Parathyroid adenoma (tissue), 2 donors: Measurements from ENCODE around the gene KLRF2.
A peak's percentile ranks its signal among the peaks of the same experiment; 100 is the strongest.

Source experiments
- H2AFZ ChIP-seq: fragments of 300-600 bp; sonication (generic); one replicate; pipeline ENCODE4 v1.7.0; 2017; ENCODE audit warnings: antibody characterized with exemption, mild to moderate bottlenecking
- H3K27ac ChIP-seq: fragments of 300-600 bp; sonication (generic); one replicate; pipeline ENCODE4 v1.7.0; 2017
- H3K27me3 ChIP-seq: fragments of 300-600 bp; sonication (generic); one replicate; pipeline ENCODE4 v1.7.0; 2017; ENCODE audit warnings: low read length; ENCODE audit not compliant: control insufficient read depth, insufficient read depth
- H3K36me3 ChIP-seq: fragments of 300-600 bp; sonication (generic); one replicate; pipeline ENCODE4 v1.7.0; 2017; ENCODE audit warnings: low read length; ENCODE audit not compliant: control insufficient read depth, insufficient read depth
- H3K4me1 ChIP-seq: fragments of 300-600 bp; sonication (generic); one replicate; pipeline ENCODE4 v1.7.0; 2017; ENCODE audit warnings: control low read depth
- H3K4me2 ChIP-seq: fragments of 300-600 bp; sonication (generic); one replicate; pipeline ENCODE4 v1.7.0; 2017; ENCODE audit warnings: low read length
- H3K4me3 ChIP-seq: fragments of 300-600 bp; sonication (generic); one replicate; pipeline ENCODE4 v1.7.0; 2017; ENCODE audit warnings: low read depth, low read length
- H3K79me2 ChIP-seq: fragments of 300-600 bp; sonication (generic); one replicate; pipeline ENCODE4 v1.7.0; 2017; ENCODE audit warnings: control low read depth
- H3K9ac ChIP-seq: fragments of 300-600 bp; sonication (generic); one replicate; pipeline ENCODE4 v1.7.0; 2017; ENCODE audit warnings: mild to moderate bottlenecking
- H3K9me3 ChIP-seq: fragments of 300-600 bp; sonication (generic); one replicate; pipeline ENCODE4 v1.7.0; 2017; ENCODE audit warnings: low read length; ENCODE audit not compliant: control insufficient read depth
- TF ChIP-seq, protein P1 (sequence below): fragments of 300-600 bp; sonication (generic); IDR thresholded peaks from one replicate; pipeline ENCODE4 v1.7.0; 2017; ENCODE audit warnings: antibody characterized with exemption, mild to moderate bottlenecking
- donor health status: primary hyperparathyroidism.

Gene KLRF2

GRCh38 chr12:9868951-9869306 is 12.4 kb upstream of the KLRF2 start:
- TF ChIP-seq, protein P1, sequence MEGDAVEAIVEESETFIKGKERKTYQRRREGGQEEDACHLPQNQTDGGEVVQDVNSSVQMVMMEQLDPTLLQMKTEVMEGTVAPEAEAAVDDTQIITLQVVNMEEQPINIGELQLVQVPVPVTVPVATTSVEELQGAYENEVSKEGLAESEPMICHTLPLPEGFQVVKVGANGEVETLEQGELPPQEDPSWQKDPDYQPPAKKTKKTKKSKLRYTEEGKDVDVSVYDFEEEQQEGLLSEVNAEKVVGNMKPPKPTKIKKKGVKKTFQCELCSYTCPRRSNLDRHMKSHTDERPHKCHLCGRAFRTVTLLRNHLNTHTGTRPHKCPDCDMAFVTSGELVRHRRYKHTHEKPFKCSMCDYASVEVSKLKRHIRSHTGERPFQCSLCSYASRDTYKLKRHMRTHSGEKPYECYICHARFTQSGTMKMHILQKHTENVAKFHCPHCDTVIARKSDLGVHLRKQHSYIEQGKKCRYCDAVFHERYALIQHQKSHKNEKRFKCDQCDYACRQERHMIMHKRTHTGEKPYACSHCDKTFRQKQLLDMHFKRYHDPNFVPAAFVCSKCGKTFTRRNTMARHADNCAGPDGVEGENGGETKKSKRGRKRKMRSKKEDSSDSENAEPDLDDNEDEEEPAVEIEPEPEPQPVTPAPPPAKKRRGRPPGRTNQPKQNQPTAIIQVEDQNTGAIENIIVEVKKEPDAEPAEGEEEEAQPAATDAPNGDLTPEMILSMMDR = no peak
- Histone ChIP-seq H3K27me3 (no peaks in the 10 kb centered on the region), H3K27ac (peak overlapping the region; percentile 58), H3K4me1 (no peaks in the 10 kb centered on the region), H3K4me3 (peak overlapping the region; percentile 42), H3K36me3 (no peaks in the 10 kb centered on the region), H3K9ac (no peak overlapping the region), H3K4me2 (no peak overlapping the region), H2AFZ (no peak overlapping the region), H3K79me2 (no peaks in the 10 kb centered on the region), H3K9me3 (no peaks in the 10 kb centered on the region)

DNA sequence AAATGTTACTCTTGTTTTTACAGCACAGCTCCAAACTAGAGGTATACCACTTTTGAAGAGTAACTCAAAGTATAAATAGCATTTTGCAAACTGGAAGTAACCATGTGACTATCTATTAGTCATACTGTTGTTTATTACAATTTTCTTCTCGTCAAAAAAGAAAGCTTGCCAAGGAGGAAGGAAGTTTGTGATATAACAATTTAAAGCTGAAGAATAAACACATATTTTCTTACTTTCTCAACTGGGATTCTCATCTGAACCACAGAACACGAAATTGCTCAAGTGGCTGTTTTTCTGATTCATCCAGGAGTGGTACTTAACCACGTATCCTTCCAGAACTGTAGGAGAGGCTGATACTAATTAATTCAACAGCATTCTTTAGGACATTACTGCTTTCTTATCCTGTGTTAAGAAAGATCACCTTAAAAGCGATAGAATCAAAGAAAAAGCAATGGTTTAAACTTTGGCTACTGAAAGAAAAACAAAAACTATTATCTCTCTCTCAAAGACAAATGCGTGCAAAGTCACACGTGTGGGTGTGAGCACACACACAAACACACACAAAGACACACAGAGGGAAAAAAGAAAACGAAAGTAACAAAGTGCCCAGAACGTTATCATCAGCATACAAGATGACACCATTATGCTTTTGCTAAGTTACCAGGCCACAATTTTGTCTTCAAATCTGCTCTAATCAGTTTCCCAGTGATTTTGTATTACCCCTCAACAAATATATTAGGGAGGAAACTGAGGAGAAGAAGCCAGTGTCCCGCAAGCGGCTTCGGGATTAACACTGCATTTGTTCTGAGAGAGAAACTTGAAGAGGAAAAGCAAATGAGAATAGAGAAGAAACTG is 11.8 kb upstream of the KLRF2 start, which contains the start of gene CLEC2B:
Gene CLEC2B (minus strand): TSS at position 48 of the 855 bp plus-strand sequence.
- Histone ChIP-seq H2AFZ (peak within 1 kb of the TSS; percentile 45), H3K9ac (no peak within 1 kb of the TSS), H3K27ac (peak within 1 kb of the TSS; percentile 58), H3K79me2 (no peaks in the 10 kb centered on the region), H3K36me3 (no peaks in the 10 kb centered on the region), H3K4me2 (peak within 1 kb of the TSS; percentile 65), H3K9me3 (no peaks in the 10 kb centered on the region), H3K27me3 (no peaks in the 10 kb centered on the region), H3K4me3 (peak within 1 kb of the TSS; percentile 42), H3K4me1 (no peaks in the 10 kb centered on the region)
- TF ChIP-seq, protein P1 = no peak

- Histone ChIP-seq H3K36me3 (no peaks in the 10 kb centered on the region), H3K27ac (peak overlapping the region; percentile 58), H2AFZ (peak overlapping the region; percentile 3), H3K9me3 (no peaks in the 10 kb centered on the region), H3K4me3 (peak overlapping the region; percentile 42), H3K4me2 (peak overlapping the region; percentile 65), H3K4me1 (no peaks in the 10 kb centered on the region), H3K9ac (no peak overlapping the region), H3K27me3 (no peaks in the 10 kb centered on the region), H3K79me2 (no peaks in the 10 kb centered on the region)
- TF ChIP-seq, protein P1 = no peak
Observed at GRCh38 chr12:9870286-9870866, 10.9 kb upstream of the KLRF2 start.

- H3K4me1 ChIP-seq = no peaks in the 10 kb centered on the region
- H3K36me3 ChIP-seq = no peaks in the 10 kb centered on the region
- H3K79me2 ChIP-seq = no peaks in the 10 kb centered on the region
- H2AFZ ChIP-seq = no peak overlapping the region
- no peak overlapping the region for H3K4me3 ChIP-seq
- no peaks in the 10 kb centered on the region for H3K27me3 ChIP-seq
- no peak overlapping the region for H3K4me2 ChIP-seq
- no peaks in the 10 kb centered on the region for H3K9me3 ChIP-seq
- TF ChIP-seq, protein P1 = no peak
- no peak overlapping the region for H3K27ac ChIP-seq
- H3K9ac ChIP-seq = no peak overlapping the region
Observed at GRCh38 chr12:9872162-9872561, 9.1 kb upstream of the KLRF2 start.
